GM23338 (cell line): ENCODE measurements around the gene BDP1. TPM values are rescaled to one million over a fixed set of nuclear protein-coding genes. Genes with fewer than 3 reads are reported as not detected.
"Not testable (repeated sequence)": the region's sequence is repeated elsewhere in the genome, so short reads cannot be mapped to it uniquely, and the experiment has no call there.

Source experiments
- ATAC-seq: fragments of 200-7000 bp; cut with Tn5 transposase; 3 replicates; pipeline ENCODE4 v1.9.1; 2020
- DNase-seq: peaks from one replicate; pipeline ENCODE4 v3.0.0-alpha.2; 2015; ENCODE audit warnings: low spot score
- H2AFZ ChIP-seq: fragments of 200-600 bp; sonication (generic); 2 replicates; pipeline ENCODE4 v1.8.0; 2016; ENCODE audit warnings: antibody characterized with exemption, mild to moderate bottlenecking, moderate library complexity
- H3F3A ChIP-seq: fragments of 200-600 bp; sonication (generic); replicated peaks from 2 replicates; pipeline ENCODE4 v1.8.0; 2017; ENCODE audit warnings: antibody characterized with exemption, mixed run types, low read depth
- H3K27ac ChIP-seq: fragments of 200-600 bp; sonication (generic); 2 replicates; pipeline ENCODE4 v1.6.1; 2016; ENCODE audit warnings: low read depth
- H3K27me3 ChIP-seq: fragments of 200-600 bp; sonication (generic); 2 replicates; pipeline ENCODE4 v1.8.0; 2016; ENCODE audit warnings: mild to moderate bottlenecking, mixed run types, moderate library complexity; ENCODE audit not compliant: insufficient read depth
- H3K36me3 ChIP-seq: fragments of 200-600 bp; sonication (generic); 2 replicates; pipeline ENCODE4 v1.8.0; 2016; ENCODE audit warnings: mild to moderate bottlenecking; ENCODE audit not compliant: insufficient read depth
- H3K4me1 ChIP-seq: fragments of 200-600 bp; sonication (generic); 2 replicates; pipeline ENCODE4 v1.8.0; 2016; ENCODE audit warnings: mild to moderate bottlenecking, moderate library complexity; ENCODE audit not compliant: insufficient read depth
- H3K4me2 ChIP-seq: fragments of 200-600 bp; sonication (generic); 2 replicates; pipeline ENCODE4 v1.7.1; 2017; ENCODE audit warnings: mixed run types
- H3K4me3 ChIP-seq: fragments of 200-600 bp; sonication (generic); 2 replicates; pipeline ENCODE4 v1.6.1; 2016; ENCODE audit warnings: mixed run types
- H3K79me2 ChIP-seq: fragments of 200-600 bp; sonication (generic); replicated peaks from 2 replicates; pipeline ENCODE4 v1.8.0; 2017; ENCODE audit warnings: mild to moderate bottlenecking; ENCODE audit not compliant: insufficient read depth
- H3K9me2 ChIP-seq: fragments of 200-600 bp; sonication (generic); 2 replicates; pipeline ENCODE4 v1.8.0; 2017; ENCODE audit not compliant: insufficient read depth
- H4K20me1 ChIP-seq: fragments of 200-600 bp; sonication (generic); replicated peaks from 2 replicates; pipeline ENCODE4 v1.8.0; 2017; ENCODE audit warnings: mild to moderate bottlenecking; ENCODE audit not compliant: insufficient read depth
- H3K27ac Mint-ChIP-seq: 2 replicates; pipeline ENCODE4 v1.8.0; 2020; ENCODE audit warnings: inconsistent platforms, mild to moderate bottlenecking, moderate library complexity, mixed read lengths
- H3K27me3 Mint-ChIP-seq: 3 replicates; pipeline ENCODE4 v1.8.0; 2022; ENCODE audit warnings: low read depth, mild to moderate bottlenecking, moderate library complexity, mixed read lengths, inconsistent platforms; ENCODE audit not compliant: insufficient read depth, poor library complexity
- H3K36me3 Mint-ChIP-seq: 3 replicates; pipeline ENCODE4 v1.8.0; 2021; ENCODE audit warnings: low read depth, mild to moderate bottlenecking, inconsistent platforms, moderate library complexity, mixed read lengths
- H3K4me1 Mint-ChIP-seq: 3 replicates; pipeline ENCODE4 v1.8.0; 2020; ENCODE audit warnings: mild to moderate bottlenecking, inconsistent platforms, mixed read lengths
- H3K4me3 Mint-ChIP-seq: 3 replicates; pipeline ENCODE4 v1.8.0; 2021; ENCODE audit warnings: moderate library complexity, mild to moderate bottlenecking, inconsistent platforms, mixed read lengths
- H3K9me3 Mint-ChIP-seq: 3 replicates; pipeline ENCODE4 v1.8.0; 2020; ENCODE audit warnings: moderate library complexity, mild to moderate bottlenecking, inconsistent platforms, mixed read lengths
- POLR2AphosphoS5 ChIP-seq: IDR thresholded peaks from 2 replicates; pipeline ENCODE4 v1.6.1; 2016; ENCODE audit warnings: antibody characterized with exemption, low read depth
- polyA plus RNA-seq: library from polyadenylated mRNA; unstranded; fragments of >200 nt; fragmentation: Nextera tagmentation; extraction: Ambion mirVana; gene quantifications from 2 replicates; pipeline ENCODE4 v1.2.1, GENCODE V29; 2016
- total RNA-seq: library from RNA; depleted of rRNA; stranded (reverse); fragments of >200 nt; shearing (Covaris generic); gene quantifications from 2 replicates; pipeline ENCODE4 v1.2.3, GENCODE V29; 2014

Gene BDP1
- total and polyA plus RNA-seq, 2 experiments from 2014 or later = 41.8 to 54.4 TPM

DNA sequence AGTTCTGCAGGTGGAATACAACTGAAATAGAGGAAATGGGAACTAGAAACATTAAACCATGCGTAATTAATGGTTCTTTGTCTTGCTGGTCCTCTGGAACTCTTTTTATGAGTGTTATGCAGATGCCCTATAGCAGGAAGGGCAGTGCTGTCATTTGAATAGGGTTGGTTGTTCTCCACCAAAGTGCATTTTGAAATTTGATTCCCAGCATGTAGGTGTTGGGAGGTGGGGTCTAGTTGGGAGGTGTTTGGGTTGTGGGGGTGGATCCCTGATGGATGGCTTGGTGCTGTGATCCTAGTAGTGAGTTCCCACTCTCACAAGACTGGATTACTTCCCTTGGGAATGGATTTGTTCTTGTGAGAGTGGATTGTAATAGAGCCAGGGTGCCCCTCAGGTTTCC lies 34.2 kb upstream of the BDP1 start:
- not testable (repeated sequence) for H3K9me3 Mint-ChIP-seq, H3K79me2 ChIP-seq, H3K36me3 Mint-ChIP-seq, H3K27me3 Mint-ChIP-seq, H4K20me1 ChIP-seq, H3F3A ChIP-seq, H2AFZ ChIP-seq, H3K36me3 ChIP-seq, H3K9me2 ChIP-seq, H3K27me3 ChIP-seq, DNase-seq
- ATAC-seq = peak; percentile 98
- Mint-ChIP-seq H3K4me3 (peak overlapping the region; percentile 53), H3K4me1 (peaks cover 42% of the 10 kb centered on the region), H3K27ac (peak overlapping the region; percentile 90)
- peaks cover 39% of the 10 kb centered on the region for H3K4me1 ChIP-seq
- H3K4me2 ChIP-seq = peak overlapping the region; percentile 70
- peak overlapping the region; percentile 88; the same call in 1 of the 2 replicates for H3K27ac ChIP-seq
- peak overlapping the region; percentile 37 for H3K4me3 ChIP-seq
- 0 out of 2 replicates have a peak, but pooled peaks have one; percentile 31 for TF ChIP-seq POLR2AphosphoS5

DNA sequence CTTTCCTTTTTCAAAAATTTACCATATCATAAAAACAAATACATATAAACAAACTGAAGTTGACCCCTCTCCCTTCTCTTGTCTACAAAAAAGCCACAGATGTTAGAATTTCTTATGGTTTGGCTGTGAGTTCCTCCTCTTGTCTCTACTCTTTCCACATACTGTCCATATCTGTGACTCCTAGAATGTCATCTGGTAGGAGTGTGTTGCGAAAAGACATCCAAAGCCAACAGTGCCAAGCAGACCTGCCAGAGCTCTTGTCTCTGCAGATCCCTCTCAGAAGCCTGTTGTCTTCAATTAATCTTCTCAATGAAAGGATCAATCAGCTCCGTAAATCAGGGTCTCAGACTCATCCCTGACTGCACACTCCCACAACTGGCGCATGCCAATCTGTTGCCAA lies 31.6 kb upstream of the BDP1 start:
- not testable (repeated sequence) for H3F3A ChIP-seq, H2AFZ ChIP-seq, H3K36me3 Mint-ChIP-seq, H3K27ac ChIP-seq, H3K27me3 Mint-ChIP-seq, DNase-seq, H3K9me2 ChIP-seq, H3K27me3 ChIP-seq, H3K36me3 ChIP-seq, H3K4me2 ChIP-seq, H3K27ac Mint-ChIP-seq, H3K9me3 Mint-ChIP-seq, H3K79me2 ChIP-seq, H4K20me1 ChIP-seq, H3K4me3 Mint-ChIP-seq, ATAC-seq, H3K4me3 ChIP-seq
- H3K4me1 ChIP-seq = peaks cover 32% of the 10 kb centered on the region
- peaks cover 33% of the 10 kb centered on the region for H3K4me1 Mint-ChIP-seq

DNA sequence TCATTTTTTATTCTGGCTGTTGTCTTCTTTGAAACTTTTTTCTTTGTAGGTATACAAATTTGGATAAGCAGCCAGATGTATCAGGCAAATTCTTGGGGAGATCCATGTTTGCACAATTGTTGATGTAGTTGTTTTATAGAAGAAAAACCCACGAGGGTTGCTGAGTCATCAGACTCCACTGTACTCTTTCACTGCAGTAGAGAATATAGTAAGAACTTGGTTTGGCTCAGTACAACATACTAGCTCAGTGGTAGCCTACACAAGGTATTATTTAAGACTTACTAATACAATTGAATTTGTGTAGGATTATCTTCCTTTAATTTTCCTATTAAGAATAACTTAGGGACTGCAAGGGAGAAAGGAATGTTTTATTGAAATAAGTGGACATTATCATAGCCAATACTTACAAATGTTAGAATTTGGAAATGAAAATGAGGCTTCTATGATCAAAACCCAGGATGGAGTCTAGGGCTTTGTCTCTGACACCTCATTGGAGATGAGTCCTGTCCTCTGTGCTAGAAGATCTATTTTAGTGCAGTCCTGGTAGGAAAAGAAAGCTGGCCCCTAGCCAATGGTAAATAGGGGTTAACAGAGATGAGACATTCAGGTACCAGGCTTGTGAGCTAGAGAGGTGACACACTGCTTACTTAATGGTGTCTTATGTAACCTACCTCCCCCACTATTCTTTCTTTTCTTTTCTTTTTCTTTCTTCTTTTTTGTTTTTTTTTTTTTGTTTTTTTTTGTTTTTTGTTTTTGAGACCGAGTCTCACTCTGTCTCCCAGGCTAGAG lies 28.6 kb upstream of the BDP1 start:
- not testable (repeated sequence) for H3K9me2 ChIP-seq, H3K27me3 ChIP-seq, H4K20me1 ChIP-seq, H3K4me3 ChIP-seq, DNase-seq, H3F3A ChIP-seq, H3K79me2 ChIP-seq, H3K27ac Mint-ChIP-seq, H3K4me1 ChIP-seq, H2AFZ ChIP-seq, ATAC-seq, H3K9me3 Mint-ChIP-seq, H3K36me3 ChIP-seq, H3K4me2 ChIP-seq, H3K4me3 Mint-ChIP-seq, H3K27me3 Mint-ChIP-seq, H3K27ac ChIP-seq, H3K36me3 Mint-ChIP-seq
- peaks cover 12% of the 10 kb centered on the region for H3K4me1 Mint-ChIP-seq

- not testable (repeated sequence) for H3K4me3 ChIP-seq, H3F3A ChIP-seq, H3K4me1 Mint-ChIP-seq, H3K27me3 ChIP-seq, H4K20me1 ChIP-seq, H3K4me2 ChIP-seq, DNase-seq, H3K4me1 ChIP-seq, H3K4me3 Mint-ChIP-seq, H3K36me3 ChIP-seq, H3K27me3 Mint-ChIP-seq, H3K9me3 Mint-ChIP-seq, H3K9me2 ChIP-seq, ATAC-seq, H3K79me2 ChIP-seq, H3K27ac Mint-ChIP-seq, H3K27ac ChIP-seq, H3K36me3 Mint-ChIP-seq
- peak overlapping the region; percentile 32; the same call in 1 of the 2 replicates for H2AFZ ChIP-seq
Measured at GRCh38 chr5:71432410-71432809, 23.0 kb upstream of the BDP1 start.

DNA sequence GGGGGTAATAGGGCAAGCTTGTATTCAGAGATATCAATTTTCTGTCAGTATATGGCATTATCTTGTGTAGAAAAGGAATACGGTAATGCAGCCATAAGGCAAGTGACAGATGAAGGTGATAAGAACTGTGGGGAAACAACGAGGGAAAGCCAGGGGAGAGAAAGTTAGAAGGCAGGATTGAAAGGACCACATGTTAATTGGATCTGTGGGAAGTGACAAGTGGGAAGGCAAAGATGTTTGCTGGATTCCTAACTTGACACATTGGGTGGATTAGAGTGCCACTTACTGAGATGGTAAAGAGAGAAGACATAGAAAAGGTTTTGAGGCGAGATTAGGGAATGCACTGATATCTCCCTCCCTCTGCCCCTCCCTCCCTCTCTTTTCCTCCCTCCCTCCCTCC lies 20.6 kb upstream of the BDP1 start:
- not testable (repeated sequence) for ATAC-seq, DNase-seq, H3K79me2 ChIP-seq, H3K4me3 ChIP-seq, H3K36me3 ChIP-seq, H2AFZ ChIP-seq, H3F3A ChIP-seq, H3K4me1 ChIP-seq, H3K4me3 Mint-ChIP-seq, H3K27me3 ChIP-seq, H3K4me1 Mint-ChIP-seq, H3K4me2 ChIP-seq, H3K9me2 ChIP-seq, H3K36me3 Mint-ChIP-seq, H4K20me1 ChIP-seq, H3K27ac ChIP-seq, H3K27me3 Mint-ChIP-seq, H3K27ac Mint-ChIP-seq, H3K9me3 Mint-ChIP-seq

DNA sequence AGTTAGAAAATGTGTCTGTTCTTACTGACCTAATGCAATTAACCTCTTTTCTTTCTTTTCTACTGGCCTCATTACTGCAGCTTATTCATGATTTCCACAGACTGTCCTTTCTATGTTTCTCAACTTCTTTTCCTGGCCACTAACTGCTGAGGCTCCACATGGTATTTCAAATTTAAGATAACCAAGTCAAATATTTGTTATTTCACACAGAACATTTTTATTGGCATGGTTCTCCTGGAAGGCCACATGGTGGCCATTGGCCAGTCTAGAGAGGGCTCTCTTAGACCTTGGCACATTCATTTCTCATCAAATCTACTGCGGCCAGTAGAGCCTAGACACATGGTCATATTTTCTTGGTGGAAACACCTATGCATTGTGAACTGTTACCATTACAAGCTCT lies 13.9 kb upstream of the BDP1 start:
- H3K27me3 Mint-ChIP-seq, H3K4me2 ChIP-seq, H3K27ac Mint-ChIP-seq: not testable (repeated sequence)

More for the DNA sequence above, 13.9 kb upstream of the BDP1 start:
- H3K9me2 ChIP-seq, H3K4me3 Mint-ChIP-seq, H3K4me3 ChIP-seq, H2AFZ ChIP-seq, H3K79me2 ChIP-seq, H3K36me3 ChIP-seq, ATAC-seq, H3K4me1 ChIP-seq, H3K36me3 Mint-ChIP-seq, H3K27ac ChIP-seq, DNase-seq, H3K9me3 Mint-ChIP-seq, H4K20me1 ChIP-seq, H3F3A ChIP-seq: not testable (repeated sequence)
- peaks cover 12% of the 10 kb centered on the region for H3K4me1 Mint-ChIP-seq
- H3K27me3 ChIP-seq = peaks cover 25% of the 10 kb centered on the region
